CD4-positive, alpha-beta T cell treated with Interferon gamma for 1 hour (primary cell): ENCODE measurements around the gene PRRX1.

Source experiments
- DNase-seq: peaks from one replicate; pipeline ENCODE4 v3.0.0-alpha.2; 2020

The PRRX1 gene

GRCh38 chr1:170692866-170693575, 29.1 kb downstream of the PRRX1 start:
- no peak for DNase-seq

- DNase-seq, result no peak
Measured at GRCh38 chr1:170694172-170694926, 30.4 kb downstream of the PRRX1 start.

DNA sequence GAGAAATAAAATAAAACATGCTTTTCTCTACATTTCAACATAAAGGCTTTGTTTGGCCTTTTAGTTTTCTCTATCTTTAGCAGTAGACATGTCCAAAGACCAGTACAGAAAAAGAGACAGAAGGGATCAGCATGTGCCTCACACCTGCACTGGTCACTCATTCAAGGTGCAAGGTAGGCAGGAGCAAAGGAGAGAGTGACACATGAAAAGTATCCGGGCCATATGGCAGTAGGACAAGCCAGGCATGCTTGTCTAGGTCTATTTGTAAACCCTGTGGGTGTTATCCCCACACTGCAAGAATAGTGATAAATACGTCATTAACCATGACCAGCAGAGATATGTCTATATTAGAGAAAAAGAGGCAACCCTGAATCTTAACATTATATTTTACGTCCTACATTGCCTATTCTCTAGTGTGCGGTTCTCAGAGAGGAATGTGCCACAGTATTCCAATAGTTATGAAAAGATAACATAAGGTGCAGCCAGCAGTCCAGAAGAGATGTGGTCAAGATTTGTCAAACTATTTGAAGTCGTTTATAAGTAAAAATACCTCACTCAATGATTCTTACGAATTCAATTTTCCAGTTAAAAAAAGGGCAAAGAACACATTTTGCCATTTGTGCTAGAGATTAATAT, 32.1 kb downstream of the PRRX1 start:
- no peak for DNase-seq

- no peak for DNase-seq
Measured at GRCh38 chr1:170696591-170697290, 32.8 kb downstream of the PRRX1 start.

- no peak for DNase-seq
Measured at GRCh38 chr1:170697316-170697715, 33.4 kb downstream of the PRRX1 start.

GRCh38 chr1:170698301-170699275, 34.7 kb downstream of the PRRX1 start:
- no peak for DNase-seq

GRCh38 chr1:170699696-170700095, 35.8 kb downstream of the PRRX1 start:
- DNase-seq, result no peak

DNA sequence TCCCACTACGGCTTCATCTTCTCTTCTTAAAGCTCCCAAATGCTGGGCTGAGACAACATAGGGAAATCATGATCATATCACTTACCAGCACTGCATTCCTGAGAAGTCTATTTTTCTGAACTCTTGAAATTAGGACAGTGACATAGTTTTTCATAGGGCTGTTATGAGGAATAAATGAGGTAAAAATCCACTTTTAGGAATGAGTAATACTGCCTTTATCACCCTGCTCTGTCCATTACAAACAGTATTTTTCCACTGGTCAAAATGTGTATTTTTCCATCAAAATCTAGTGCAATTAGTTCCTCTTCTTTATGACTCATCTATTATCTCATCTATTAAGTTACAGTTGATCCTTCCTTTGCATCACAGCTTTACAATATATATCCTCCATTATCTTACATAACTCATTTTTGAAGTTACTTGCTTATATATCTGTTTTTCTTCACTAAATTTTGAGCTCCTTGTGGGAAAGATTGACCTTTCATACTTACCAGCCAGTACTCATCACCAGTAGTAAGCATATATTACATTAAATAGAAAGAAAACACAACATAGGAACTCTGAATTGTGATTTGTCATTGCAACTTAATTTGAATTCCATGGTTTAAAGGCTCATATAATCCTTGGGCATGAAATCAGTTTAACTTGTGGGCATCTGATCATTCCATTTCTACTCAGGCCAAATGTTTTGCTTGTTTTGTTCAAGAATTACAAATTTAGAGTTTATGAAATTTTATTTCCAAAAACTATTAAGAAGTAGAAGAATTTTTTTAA, 37.1 kb downstream of the PRRX1 start:
- no peak for DNase-seq

GRCh38 chr1:170701962-170702361, 38.0 kb downstream of the PRRX1 start:
- no peak for DNase-seq

DNA sequence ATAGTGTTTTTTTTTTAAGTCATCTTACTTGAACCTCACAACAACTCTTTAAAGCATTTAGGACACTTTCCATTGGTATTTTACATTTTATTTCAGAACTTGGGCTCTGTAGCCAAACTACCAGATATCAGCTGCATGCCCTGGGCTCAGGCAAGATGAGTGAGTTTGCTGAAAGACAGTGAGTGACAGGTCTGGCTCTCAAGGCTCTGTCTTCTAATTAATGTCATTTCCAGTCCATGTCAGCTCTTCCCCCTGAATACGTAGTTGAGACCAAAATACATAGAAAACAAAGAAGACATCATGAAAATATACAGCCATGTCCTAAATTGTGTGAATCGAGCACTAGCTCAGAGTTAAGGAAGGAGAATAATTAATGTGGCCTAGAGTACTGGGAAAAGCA, 39.7 kb downstream of the PRRX1 start:
- no peak for DNase-seq

GRCh38 chr1:170704256-170704655, 40.3 kb downstream of the PRRX1 start:
- DNase-seq, result no peak

DNA sequence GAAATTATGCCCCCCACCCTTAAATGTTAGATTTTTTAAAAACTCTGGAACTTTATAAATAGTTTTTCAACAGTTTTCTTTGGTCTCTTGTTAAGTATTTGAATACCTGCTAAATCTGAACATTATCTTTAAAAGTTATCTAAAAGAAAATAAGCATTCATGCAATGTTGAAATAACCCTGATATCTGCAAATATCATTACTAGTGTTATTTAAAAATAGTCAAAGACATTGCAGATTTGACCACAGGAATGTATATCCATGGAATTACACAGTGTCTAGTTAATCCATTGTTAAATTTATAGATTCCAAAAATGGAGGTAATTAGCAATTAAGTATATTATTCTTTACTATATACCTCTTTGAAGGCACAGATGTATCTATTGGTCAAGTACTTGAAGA, 42.0 kb downstream of the PRRX1 start:
- no peak for DNase-seq

DNA sequence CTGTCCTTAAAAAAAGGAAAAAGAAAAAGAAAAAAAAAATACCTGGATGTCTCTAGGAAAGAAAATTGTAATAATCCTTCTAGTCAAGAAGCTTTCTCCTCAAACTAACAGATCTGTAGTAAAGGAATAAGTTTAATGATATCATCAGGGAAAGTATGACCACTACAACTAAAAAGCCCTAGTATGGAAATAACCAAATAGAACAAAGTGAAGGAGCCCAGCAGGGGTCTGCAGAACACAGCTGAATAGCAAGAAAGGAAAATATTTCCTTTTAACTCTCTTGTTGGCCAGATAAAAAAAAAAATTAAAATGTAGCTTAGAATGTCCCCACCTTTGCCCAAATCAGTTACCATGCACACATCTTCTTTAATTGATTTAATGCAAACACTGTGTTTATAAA, 43.2 kb downstream of the PRRX1 start:
- no peak for DNase-seq

DNA sequence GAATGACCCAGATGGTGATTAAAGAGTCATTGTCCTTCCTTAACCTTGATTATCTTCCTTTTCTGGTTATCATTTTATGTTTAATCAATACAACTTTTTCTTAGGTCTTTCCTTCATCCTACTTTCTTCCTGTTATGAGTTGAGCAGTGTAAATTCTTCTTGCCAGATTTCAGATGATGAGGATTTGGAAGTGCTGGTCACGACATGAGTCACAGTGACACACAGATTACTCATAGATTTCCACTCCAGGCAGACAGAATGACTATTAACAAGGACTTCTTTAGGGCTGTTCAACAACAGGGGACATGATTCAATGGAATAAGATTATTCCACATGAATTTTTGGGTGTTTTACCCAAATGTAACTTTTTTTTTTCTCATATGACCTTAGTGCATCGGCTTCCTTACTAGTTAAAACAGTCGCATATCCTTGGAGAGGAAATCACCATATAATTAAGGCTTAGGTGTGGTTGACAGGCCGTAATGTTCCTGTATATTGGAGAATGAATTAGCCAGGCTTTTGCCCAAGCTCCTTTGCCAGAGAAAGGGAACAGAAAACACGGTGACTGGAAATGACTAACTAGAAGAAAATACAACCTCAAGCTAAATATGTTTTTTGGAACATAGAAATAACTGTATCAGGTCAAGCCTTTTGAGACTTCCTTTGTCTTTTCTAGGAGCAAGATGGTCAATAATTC, 44.2 kb downstream of the PRRX1 start:
- DNase-seq, result no peak

GRCh38 chr1:170711682-170712081, 47.8 kb downstream of the PRRX1 start:
- no peak for DNase-seq

- DNase-seq, result no peak
Measured at GRCh38 chr1:170714163-170714562, 50.2 kb downstream of the PRRX1 start.

- no peak for DNase-seq
Measured at GRCh38 chr1:170714938-170715337, 51.0 kb downstream of the PRRX1 start.

DNA sequence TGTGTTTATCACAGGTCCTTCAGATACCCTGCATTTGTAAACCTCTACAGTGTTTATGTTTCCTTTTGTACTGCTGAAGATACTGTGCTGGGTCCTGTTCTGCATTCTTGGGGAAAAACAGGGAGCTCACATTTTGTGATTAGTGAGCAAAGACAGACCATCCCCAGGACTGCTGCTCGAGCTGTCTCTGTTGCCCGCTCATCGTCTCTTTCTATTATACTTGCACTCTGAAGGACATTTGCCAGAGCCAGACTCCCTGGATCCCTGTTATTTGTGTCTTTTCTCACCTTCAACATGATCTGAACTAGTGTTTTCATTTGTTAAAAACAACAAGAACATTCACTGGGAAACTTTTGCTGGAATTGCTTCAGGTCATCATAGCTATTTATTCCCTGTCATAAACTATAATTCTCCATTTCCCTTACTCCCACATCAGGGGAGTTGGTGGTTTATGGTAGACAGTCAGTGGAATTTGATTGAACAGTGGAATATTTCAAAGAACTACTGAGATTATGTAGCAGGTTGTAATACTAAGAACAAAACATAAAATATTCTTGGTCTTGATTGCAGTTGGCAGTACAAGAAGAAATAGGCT, 53.0 kb downstream of the PRRX1 start:
- DNase-seq, result no peak

GRCh38 chr1:170720661-170721060, 56.7 kb downstream of the PRRX1 start:
- no peak for DNase-seq

DNA sequence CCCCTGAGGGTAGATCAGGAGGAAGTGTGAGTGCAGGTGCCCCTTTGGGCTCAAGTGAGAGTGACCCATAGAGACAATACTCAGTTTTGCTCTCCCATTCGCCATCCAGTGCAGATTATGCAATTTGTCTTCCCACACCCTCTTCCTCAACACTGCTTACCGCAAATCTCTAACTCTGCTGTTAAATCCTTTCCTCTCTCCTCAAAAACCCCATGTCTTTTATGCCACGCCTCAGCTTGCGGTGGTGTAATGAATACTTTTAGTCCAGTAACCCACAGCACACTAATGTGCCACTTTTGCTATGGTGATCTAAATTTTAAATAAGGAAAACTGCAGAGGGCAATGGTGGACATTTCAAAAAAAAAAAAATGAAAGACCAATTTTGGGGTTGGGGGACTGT, 57.7 kb downstream of the PRRX1 start:
- DNase-seq, result no peak
